Measurements from ENCODE around the gene AGBL1.

AGBL1 gene

GRCh38 chr15:86863226-86863915 lies 783.7 kb downstream of the AGBL1 start:
- DNase-seq (ENCODE audit: low read depth in 2 of 2): peak in 1 of 2 donors; percentile 92

GRCh38 chr15:86865920-86866319 lies 786.2 kb downstream of the AGBL1 start:
- no peak for TF ChIP-seq CTCF (IDR thresholded peaks at IDR 0.05; ENCODE audit: low read depth, low read length)
- peak in 1 of 2 donors; percentile 64 for DNase-seq (ENCODE audit: low read depth in 2 of 2)
- no peak overlapping the region for H3K4me3 ChIP-seq (replicated peaks in 1 of 2; ENCODE audit: low read depth in 2 of 2, low read length in 2 of 2)

More at GRCh38 chr15:86863226-86863915, 783.7 kb downstream of the AGBL1 start:
- TF ChIP-seq CTCF (IDR thresholded peaks at IDR 0.05; ENCODE audit: low read depth, low read length): no peak
- no peak overlapping the region for H3K4me3 ChIP-seq (replicated peaks in 1 of 2; ENCODE audit: low read depth in 2 of 2, low read length in 2 of 2)

DNA sequence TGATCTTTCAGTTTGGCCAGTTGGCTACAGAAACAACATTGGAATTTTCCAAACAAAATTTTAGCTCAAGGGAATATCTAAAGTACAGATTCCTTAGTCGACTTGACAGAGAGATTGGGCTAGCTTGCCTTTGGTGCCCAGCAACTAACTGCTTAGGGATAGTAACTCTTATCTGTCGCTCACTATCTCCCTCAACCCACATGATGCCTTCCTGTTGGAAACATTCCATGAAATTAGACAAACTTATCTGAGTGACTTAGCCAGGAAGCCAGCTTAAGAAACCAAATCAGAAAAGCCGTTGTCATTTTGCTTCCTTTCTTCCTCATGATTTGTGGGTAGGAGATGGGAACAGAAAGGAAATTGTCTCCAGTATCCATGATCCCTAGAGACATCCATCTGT lies 791.2 kb downstream of the AGBL1 start:
- H3K4me3 ChIP-seq (replicated peaks in 1 of 2; ENCODE audit: low read depth in 2 of 2, low read length in 2 of 2): no peak overlapping the region
- no peak for TF ChIP-seq CTCF (IDR thresholded peaks at IDR 0.05; ENCODE audit: low read depth, low read length)
- DNase-seq (ENCODE audit: low read depth in 2 of 2): no peak

GRCh38 chr15:86871964-86872363 lies 792.3 kb downstream of the AGBL1 start:
- no peak for DNase-seq (ENCODE audit: low read depth in 2 of 2)
- no peak overlapping the region for H3K4me3 ChIP-seq (replicated peaks in 1 of 2; ENCODE audit: low read depth in 2 of 2, low read length in 2 of 2)
- no peak for TF ChIP-seq CTCF (IDR thresholded peaks at IDR 0.05; ENCODE audit: low read depth, low read length)

DNA sequence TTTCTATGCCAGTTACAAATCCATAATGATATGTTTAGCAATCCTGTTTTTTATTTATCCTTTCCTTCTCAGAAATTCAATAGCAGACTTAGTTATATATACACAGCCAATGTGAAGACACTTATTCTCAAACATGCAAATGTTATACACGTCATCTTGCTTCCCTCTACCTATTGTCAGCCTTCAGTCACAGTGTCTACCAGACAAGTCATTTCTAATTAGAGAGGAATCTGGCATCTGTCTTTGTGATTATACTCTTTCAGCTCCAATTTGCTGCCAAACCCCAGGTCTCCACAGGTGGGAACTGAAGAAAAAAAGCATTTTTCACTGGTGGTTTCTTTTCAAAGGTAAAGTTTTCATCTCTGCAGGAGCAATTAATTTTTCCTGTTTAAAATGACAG lies 793.1 kb downstream of the AGBL1 start:
- no peak overlapping the region for H3K4me3 ChIP-seq (replicated peaks in 1 of 2; ENCODE audit: low read depth in 2 of 2, low read length in 2 of 2)
- no peak for TF ChIP-seq CTCF (IDR thresholded peaks at IDR 0.05; ENCODE audit: low read depth, low read length)

DNA sequence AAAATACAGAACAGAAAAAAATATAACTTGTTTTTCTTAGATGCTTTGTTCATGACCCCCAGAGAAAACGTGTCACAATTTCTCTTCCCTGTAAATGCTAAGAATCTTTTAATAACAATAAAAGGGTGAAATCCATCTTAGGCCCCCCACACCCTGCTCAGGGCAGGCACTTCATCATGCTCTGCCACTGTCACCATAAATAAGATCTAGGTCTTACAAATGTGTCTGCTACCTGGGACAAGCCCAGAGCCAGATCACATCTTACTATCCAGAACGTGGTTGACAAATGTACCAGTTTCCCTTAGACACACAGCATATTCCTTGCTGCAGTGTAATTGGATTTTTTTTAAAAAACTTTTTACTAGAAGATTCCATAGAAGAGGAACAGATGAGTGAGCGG lies 795.4 kb downstream of the AGBL1 start:
- no peak for DNase-seq (ENCODE audit: low read depth in 2 of 2)
- no peak for TF ChIP-seq CTCF (IDR thresholded peaks at IDR 0.05; ENCODE audit: low read depth, low read length)

More for the DNA sequence above, 793.1 kb downstream of the AGBL1 start:
- no peak for DNase-seq (ENCODE audit: low read depth in 2 of 2)

More for the DNA sequence above, 795.4 kb downstream of the AGBL1 start:
- H3K4me3 ChIP-seq (replicated peaks in 1 of 2; ENCODE audit: low read depth in 2 of 2, low read length in 2 of 2): no peak overlapping the region
